K562 (cell line): ENCODE data around the gene DNAH3. TPM values are rescaled to one million over a fixed set of nuclear protein-coding genes. Genes with fewer than 3 reads are reported as not detected.

Source experiments
- ATAC-seq: fragments of 200-7000 bp; cut with Tn5 transposase; 3 replicates; pipeline ENCODE4 v1.9.1; 2020; ENCODE audit warnings: moderate library complexity
- BruUV-seq: library from RNA; stranded (reverse); fragments of 400-500 nt; replicated peaks from 2 replicates; lab custom pipeline; 2021; lab: Mats Ljungman, UMichigan
- CTCF ChIA-PET: fragments of 300-600 bp; formaldehyde crosslinking; extraction: SDS; loops from one replicate; lab custom pipeline; 2021; ENCODE audit warnings: low intra/inter-chr PET ratio; lab: Yijun Ruan, JAX
- POLR2A ChIA-PET: fragments of 300-600, 350-650 bp; sonication (Branson Sonifier 250); formaldehyde crosslinking; extraction: SDS; loops from one replicate; lab custom pipeline; 2021; ENCODE audit warnings: antibody characterized with exemption, inconsistent platforms; lab: Yijun Ruan, JAX
- DNase-seq, 4 experiments: peaks; one replicate each; pipeline versions ENCODE4 v3.0.0 to v3.0.0-alpha.2; 2011 to 2018; ENCODE audit warnings: low spot score in 3 of 4, mixed read lengths in 3 of 4; ENCODE audit errors: extremely low read depth in 1 of 4
- FAIRE-seq: peaks from 2 replicates; lab custom pipeline; 2011; peaks lifted over from hg19 to GRCh38; lab: Jason Lieb, UNC
- H2AFZ ChIP-seq: 2 replicates; pipeline ENCODE4 v1.6.0; 2011; ENCODE audit warnings: low read depth, low read length, control low read depth, inconsistent platforms
- H3K27ac ChIP-seq: fragments of 200-600 bp; 3 replicates; pipeline ENCODE4 v1.8.0; 2011; ENCODE audit warnings: low read depth, mild to moderate bottlenecking, control low read depth, inconsistent platforms, low read length, moderate library complexity, mixed read lengths; ENCODE audit errors: extremely low read depth
- H3K27me3 ChIP-seq, 2 experiments: fragments of 300-600 bp in 1 of 2; 2 replicates in 1 of 2; 3 replicates in 1 of 2; pipeline versions ENCODE4 v1.6.0 to v1.8.0; 2011; ENCODE audit warnings: inconsistent platforms in 2 of 2, low read length in 2 of 2, mild to moderate bottlenecking in 1 of 2, mixed read lengths in 1 of 2, moderate library complexity in 1 of 2; ENCODE audit not compliant: control insufficient read depth in 2 of 2, insufficient read depth in 2 of 2
- H3K36me3 ChIP-seq: fragments of 300-600 bp; 3 replicates; pipeline ENCODE4 v1.8.0; 2011; ENCODE audit warnings: mild to moderate bottlenecking, low read length, inconsistent platforms; ENCODE audit not compliant: control insufficient read depth, insufficient read depth
- H3K4me1 ChIP-seq, 2 experiments: fragments of 200-600 bp in 1 of 2; replicated peaks in 1 of 2; 2 replicates in 1 of 2; 3 replicates in 1 of 2; pipeline versions ENCODE4 v1.5.1 to v1.8.0; 2011; ENCODE audit warnings: inconsistent platforms in 2 of 2, low read length in 2 of 2, mild to moderate bottlenecking in 1 of 2, mixed read lengths in 1 of 2, moderate library complexity in 1 of 2; ENCODE audit not compliant: control insufficient read depth in 2 of 2, insufficient read depth in 2 of 2
- H3K4me2 ChIP-seq: 2 replicates; pipeline ENCODE4 v1.6.1; 2011; ENCODE audit warnings: low read length, control low read depth, inconsistent platforms, mixed read lengths; ENCODE audit not compliant: insufficient read depth
- H3K4me3 ChIP-seq: fragments of 200-600 bp; sonication (generic), shearing (Covaris generic); 2 replicates; pipeline ENCODE4 v1.5.1; 2016; ENCODE audit warnings: control low read depth, inconsistent platforms
- H3K79me2 ChIP-seq: fragments of 200-600 bp; 3 replicates; pipeline ENCODE4 v1.8.0; 2011; ENCODE audit warnings: low read length, inconsistent platforms; ENCODE audit not compliant: control insufficient read depth, insufficient read depth
- H3K9ac ChIP-seq, 2 experiments: 2 replicates each; pipeline versions ENCODE4 v1.6.0 to v1.6.1; 2011; ENCODE audit warnings: low read depth in 2 of 2, low read length in 2 of 2, control low read depth in 1 of 2, inconsistent platforms in 1 of 2, mild to moderate bottlenecking in 1 of 2, mixed read lengths in 1 of 2; ENCODE audit not compliant: insufficient read depth in 1 of 2
- H3K9me1 ChIP-seq: one replicate; pipeline ENCODE4 v1.6.0; 2011; ENCODE audit warnings: inconsistent platforms, mild to moderate bottlenecking, low read length, moderate library complexity; ENCODE audit not compliant: control insufficient read depth, insufficient read depth
- H3K9me3 ChIP-seq: replicated peaks from 2 replicates; pipeline ENCODE4 v1.5.1; 2011; ENCODE audit warnings: low read depth, low read length, inconsistent platforms; ENCODE audit not compliant: control insufficient read depth, insufficient read depth
- H4K20me1 ChIP-seq: replicated peaks from 2 replicates; pipeline ENCODE4 v1.6.1; 2011; ENCODE audit warnings: low read length, inconsistent platforms, mixed read lengths; ENCODE audit not compliant: control insufficient read depth, insufficient read depth
- BCOR ChIP-seq: fragments of 450-650 bp; IDR thresholded peaks from 2 replicates; pipeline ENCODE4 v1.6.1; 2016
- KDM1A ChIP-seq, 2 experiments: fragments of 450-650 bp; IDR thresholded peaks; 2 replicates each; pipeline ENCODE4 v1.6.1; 2016; ENCODE audit warnings: mild to moderate bottlenecking in 2 of 2
- RBM25 ChIP-seq: fragments of 200-400 bp; formaldehyde crosslinking; IDR thresholded peaks from 2 replicates; pipeline ENCODE4 v1.6.1; 2018; ENCODE audit warnings: low read length, low read depth, moderate library complexity; ENCODE audit not compliant: severe bottlenecking
- ZNF24 ChIP-seq: fragments of 450-650 bp; IDR thresholded peaks from 2 replicates; pipeline ENCODE4 v1.6.1; 2016
- WGBS: fragments of 100-300 bp; shearing (Covaris generic); methylation state at CpG from one replicate; pipeline ENCODE4 v1.1.6; 2016; ENCODE audit warnings: low coverage, mixed read lengths; ENCODE audit not compliant: insufficient coverage; ENCODE audit errors: missing lambda C conversion rate; 5-methylcytosine and 5-hydroxymethylcytosine counted together
- in situ Hi-C: fragments of 300-500 bp; cut with MboI; formaldehyde crosslinking; loops from 4 replicates; pipeline ENCODE4 v1.15.0; 2018; ENCODE audit warnings: inconsistent platforms, mixed read lengths
- intact Hi-C: fragments of 100-400 bp; cut with micrococcal nuclease; formaldehyde crosslinking; loops from 2 replicates; pipeline ENCODE4 v1.14.2; 2022
- polyA plus RNA-seq, 8 experiments: library from polyadenylated mRNA; depleted of rRNA in 4 of 8; stranded (reverse) in 5 of 8; unstranded in 3 of 8; fragments of >200 nt; fragmentation: Nextera tagmentation in 2 of 8; fragmentation: Illumina TruSeq in 1 of 8; extraction: Ambion mirVana in 2 of 8; extraction: Trizol in 1 of 8; gene quantifications; 2 replicates each; pipeline versions ENCODE4 v1.2.1 to v1.2.3, GENCODE V29; 2011 to 2014; ENCODE audit warnings: inconsistent platforms in 1 of 8, missing spikeins in 1 of 8
- total RNA-seq, 7 experiments: library from RNA; depleted of rRNA in 6 of 7; stranded (reverse); fragments of >200 nt in 6 of 7; fragmentation: Illumina TruSeq in 2 of 7; extraction: Trizol in 2 of 7; gene quantifications; 2 replicates each; pipeline versions ENCODE4 v1.2.1 to v1.2.3, GENCODE V29; 2011 to 2021; ENCODE audit warnings: low replicate concordance in 1 of 7
- TF ChIP-seq, protein P1 (sequence below): sonication (generic); formaldehyde crosslinking; IDR thresholded peaks from 2 replicates; pipeline ENCODE4 v1.8.1; 2023; ENCODE audit warnings: mild to moderate bottlenecking, missing genetic modification reagents

Gene DNAH3
- total and polyA plus RNA-seq, 9 of the 15 experiments (the other 6 are each of a cell fraction or from before 2014, with no cell fraction given) = 0.32 to 0.84 (median 0.44) TPM

DNA sequence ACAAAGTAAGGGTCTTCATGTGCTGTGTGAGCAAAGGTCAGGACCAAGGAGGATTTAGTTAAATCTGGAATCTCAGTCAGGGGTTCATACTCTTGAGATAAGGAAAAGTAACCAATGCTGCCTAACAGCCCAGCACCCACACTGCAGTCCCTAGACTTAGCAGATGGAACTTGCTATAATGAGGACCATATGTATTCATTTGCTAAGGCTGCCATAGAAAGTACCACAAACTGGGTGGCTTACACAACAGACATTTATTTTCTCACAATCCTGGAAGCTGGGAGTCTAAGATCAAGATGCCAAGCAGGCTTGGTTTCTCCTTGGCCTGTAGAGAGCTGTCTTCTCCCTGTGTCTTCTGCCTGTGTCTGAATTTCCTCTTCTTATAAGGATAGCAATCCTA is 40.0 kb upstream of the DNAH3 start:
- Histone ChIP-seq H3K9ac (no peak overlapping the region), H2AFZ (no peak overlapping the region), H3K4me3 (no peak overlapping the region), H3K79me2 (no peaks in the 10 kb centered on the region), H3K9me1 (no peaks in the 10 kb centered on the region), H3K27ac (no peak overlapping the region), H4K20me1 (peaks cover 3% of the 10 kb centered on the region; the same call in 1 of the 2 replicates), H3K27me3 (peaks cover 5 to 16% of the 10 kb centered on the region in 2 experiments; a peak in 4 of 5 replicates), H3K9me3 (no peaks in the 10 kb centered on the region), H3K36me3 (no peaks in the 10 kb centered on the region), H3K4me2 (no peak overlapping the region), H3K4me1 (peaks cover 5 to 8% of the 10 kb centered on the region in 2 experiments; a peak in 3 of 5 replicates)
- no TSS peak for BruUV-seq
- in situ Hi-C loops (no loop called here), intact Hi-C loops (no loop called here)
- TF ChIP-seq ZNF24 = no peak
- TF ChIP-seq KDM1A (IDR thresholded peaks at IDR 0.05) = 0 out of 4 replicates have a peak, but pooled peaks of 1 of the 2 experiments have one; percentile 11
- no peak for ATAC-seq
- no peak for FAIRE-seq
- POLR2A ChIA-PET = interaction anchor here (0.7 kb wide), 1 partner anchor 21 kb away, joined by 3 read pairs; the partner anchor contains the start of gene ZP2
- CTCF ChIA-PET = interaction anchor here (1.1 kb wide), 1 partner anchor 365 kb away, joined by 4 read pairs; no protein-coding TSS in a partner anchor
- DNase-seq = no peak

GRCh38 chr16:21190013-21190412 is 39.4 kb upstream of the DNAH3 start:
- no peak overlapping the region for H2AFZ ChIP-seq
- H3K79me2 ChIP-seq = no peaks in the 10 kb centered on the region
- intact Hi-C loops (no loop called here), in situ Hi-C loops (no loop called here)
- ATAC-seq = no peak
- no peak for FAIRE-seq
- ChIA-PET CTCF (interaction anchor here (1.1 to 3.1 kb wide), 2 partner anchors 88 to 365 kb away, joined by 4 to 27 read pairs; partner anchors contain the start of gene CRYM), POLR2A (interaction anchor here (1.5 kb wide), 1 partner anchor 85 kb away, joined by 6 read pairs; no protein-coding TSS in a partner anchor)
- no peak overlapping the region for H3K4me3 ChIP-seq
- no peaks in the 10 kb centered on the region for H3K9me3 ChIP-seq
- peaks cover 5 to 8% of the 10 kb centered on the region in 2 experiments; a peak in 3 of 5 replicates for H3K4me1 ChIP-seq
- no TSS peak for BruUV-seq
- peaks cover 3 to 13% of the 10 kb centered on the region in 2 experiments; a peak in 3 of 5 replicates for H3K27me3 ChIP-seq
- H3K36me3 ChIP-seq = no peaks in the 10 kb centered on the region
- H3K9ac ChIP-seq = no peak overlapping the region
- peaks cover 3% of the 10 kb centered on the region; the same call in 1 of the 2 replicates for H4K20me1 ChIP-seq
- DNase-seq = no peak
- 27% methylated on average over 4 of the region's 4 CpGs for WGBS
- no peak overlapping the region for H3K4me2 ChIP-seq
- H3K27ac ChIP-seq = no peak overlapping the region
- H3K9me1 ChIP-seq = no peaks in the 10 kb centered on the region
- peak; percentile 50; the same call in 1 of the 2 replicates for TF ChIP-seq BCOR
- peak; percentile 99 for TF ChIP-seq RBM25
- TF ChIP-seq, protein P1, sequence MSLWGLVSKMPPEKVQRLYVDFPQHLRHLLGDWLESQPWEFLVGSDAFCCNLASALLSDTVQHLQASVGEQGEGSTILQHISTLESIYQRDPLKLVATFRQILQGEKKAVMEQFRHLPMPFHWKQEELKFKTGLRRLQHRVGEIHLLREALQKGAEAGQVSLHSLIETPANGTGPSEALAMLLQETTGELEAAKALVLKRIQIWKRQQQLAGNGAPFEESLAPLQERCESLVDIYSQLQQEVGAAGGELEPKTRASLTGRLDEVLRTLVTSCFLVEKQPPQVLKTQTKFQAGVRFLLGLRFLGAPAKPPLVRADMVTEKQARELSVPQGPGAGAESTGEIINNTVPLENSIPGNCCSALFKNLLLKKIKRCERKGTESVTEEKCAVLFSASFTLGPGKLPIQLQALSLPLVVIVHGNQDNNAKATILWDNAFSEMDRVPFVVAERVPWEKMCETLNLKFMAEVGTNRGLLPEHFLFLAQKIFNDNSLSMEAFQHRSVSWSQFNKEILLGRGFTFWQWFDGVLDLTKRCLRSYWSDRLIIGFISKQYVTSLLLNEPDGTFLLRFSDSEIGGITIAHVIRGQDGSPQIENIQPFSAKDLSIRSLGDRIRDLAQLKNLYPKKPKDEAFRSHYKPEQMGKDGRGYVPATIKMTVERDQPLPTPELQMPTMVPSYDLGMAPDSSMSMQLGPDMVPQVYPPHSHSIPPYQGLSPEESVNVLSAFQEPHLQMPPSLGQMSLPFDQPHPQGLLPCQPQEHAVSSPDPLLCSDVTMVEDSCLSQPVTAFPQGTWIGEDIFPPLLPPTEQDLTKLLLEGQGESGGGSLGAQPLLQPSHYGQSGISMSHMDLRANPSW (CRISPR knock-in tag) = no peak
